Kidney (tissue), 14 donors: ENCODE measurements around the gene JAKMIP1. TPM values are rescaled to one million over a fixed set of nuclear protein-coding genes. Genes with fewer than 3 reads are reported as not detected.

Experiments used
- DNase-seq, 5 donors: peaks; one replicate each; pipeline ENCODE4 v3.0.0-alpha.2; 2013 to 2020
- FAIRE-seq: peaks from 2 replicates; lab custom pipeline; 2012; peaks lifted over from hg19 to GRCh38; lab: Jason Lieb, UNC
- H3K27ac ChIP-seq, 2 donors: one replicate each; pipeline ENCODE4 v1.7.0; 2013; ENCODE audit warnings: low read depth in 2 of 2, low read length in 2 of 2, inconsistent platforms in 1 of 2
- H3K27me3 ChIP-seq: one replicate; pipeline ENCODE4 v1.7.1; 2013; ENCODE audit warnings: low read length, inconsistent platforms; ENCODE audit not compliant: control insufficient read depth, insufficient read depth
- H3K36me3 ChIP-seq, 3 donors: one replicate each; pipeline versions ENCODE4 v1.7.0 to v1.7.1; 2013; ENCODE audit warnings: low read length in 3 of 3, control low read depth in 1 of 3, inconsistent platforms in 1 of 3; ENCODE audit not compliant: insufficient read depth in 3 of 3, control insufficient read depth in 2 of 3
- H3K4me1 ChIP-seq, 3 donors: one replicate each; pipeline versions ENCODE4 v1.7.0 to v1.7.1; 2013; ENCODE audit warnings: low read length in 3 of 3, inconsistent platforms in 1 of 3, low read depth in 1 of 3; ENCODE audit not compliant: control insufficient read depth in 2 of 3, insufficient read depth in 2 of 3
- H3K4me3 ChIP-seq, 3 donors: one replicate each; pipeline versions ENCODE4 v1.7.0 to v1.8.1; 2013; ENCODE audit warnings: low read length in 3 of 3, control low read depth in 1 of 3, inconsistent platforms in 1 of 3
- H3K9ac ChIP-seq, 3 donors: one replicate each; pipeline versions ENCODE4 v1.7.0 to v1.7.1; 2013; ENCODE audit warnings: low read length in 3 of 3, control low read depth in 1 of 3, inconsistent platforms in 1 of 3
- H3K9me3 ChIP-seq, 3 donors: one replicate each; pipeline versions ENCODE4 v1.7.0 to v1.7.1; 2013; ENCODE audit warnings: low read length in 3 of 3, control low read depth in 1 of 3, inconsistent platforms in 1 of 3; ENCODE audit not compliant: control insufficient read depth in 2 of 3, insufficient read depth in 1 of 3
- CTCF ChIP-seq: IDR thresholded peaks from 3 replicates; pipeline ENCODE4 v1.5.1; 2012; ENCODE audit warnings: mild to moderate bottlenecking, moderate library complexity, borderline replicate concordance; ENCODE audit not compliant: insufficient read depth; ENCODE audit errors: extremely low read depth
- intact Hi-C: fragments of 100-400 bp; cut with DNase I; formaldehyde crosslinking; loops from one replicate; pipeline ENCODE4 v1.11.1; 2022
- polyA plus RNA-seq: library from polyadenylated mRNA; stranded (reverse); fragments of 350-450 nt; fragmentation: Illumina TruSeq; extraction: RNeasy Lipid Tissue Mini Kit (QIAGEN cat#74804); gene quantifications from one replicate; pipeline ENCODE4 v1.2.3, GENCODE V29; 2014; ENCODE audit warnings: low read depth, low replicate concordance; ENCODE audit not compliant: insufficient read depth
- total RNA-seq: library from RNA; stranded (reverse); fragmentation: NEBNext Ultra II Directional; extraction: Animal tissue kit (Norgen Biotek cat#: 25700); gene quantifications from one replicate; pipeline ENCODE4 v1.2.1, GENCODE V29; 2021
- donor health status: control.
- donor health status: control.
- donor health status: control.
- donor health status: control.
- donor health status: control.
- donor health status: DM: yes; HTN: yes; CAD: no.
- donor health status: Normal renal cell carcinoma (clear cell type).

The JAKMIP1 gene
- total and polyA plus RNA-seq, 2 donors from 2014 or later, result 0.69 TPM; not detected in 1

- Histone ChIP-seq H3K4me1 (peaks cover 0 to 10% (median 0%) of the 10 kb centered on the region in 3 donors), H3K36me3 (no peaks in the 10 kb centered on the region), H3K27me3 (peaks cover 20% of the 10 kb centered on the region), H3K27ac (no peak overlapping the region), H3K9ac (no peak overlapping the region), H3K4me3 (no peak overlapping the region), H3K9me3 (peaks cover 0 to 6% (median 0%) of the 10 kb centered on the region in 3 donors)
- DNase-seq, result peak in 1 of 5 donors; percentile 80
- no peak for TF ChIP-seq CTCF
- intact Hi-C loops, result no loop called here
- no peak for FAIRE-seq
Measured at GRCh38 chr4:6200922-6201362, 593 bp upstream of the JAKMIP1 start.

- peaks cover 20% of the 10 kb centered on the region for H3K27me3 ChIP-seq
- H3K36me3 ChIP-seq, result no peaks in the 10 kb centered on the region
- H3K4me1 ChIP-seq, result peaks cover 0 to 10% (median 0%) of the 10 kb centered on the region in 3 donors
- FAIRE-seq (no peak), DNase-seq (peak in 1 of 5 donors; percentile 68)
- TF ChIP-seq CTCF, result no peak
- H3K4me3 ChIP-seq, result no peak overlapping the region
- no peak overlapping the region for H3K27ac ChIP-seq
- peaks cover 0 to 6% (median 0%) of the 10 kb centered on the region in 3 donors for H3K9me3 ChIP-seq
- intact Hi-C loops, result no loop called here
- H3K9ac ChIP-seq, result no peak overlapping the region
Measured at GRCh38 chr4:6199422-6199921, 877 bp downstream of the JAKMIP1 start.

GRCh38 chr4:6198768-6199421 lies 1.5 kb downstream of the JAKMIP1 start:
- no peak overlapping the region for H3K9ac ChIP-seq
- peaks cover 20% of the 10 kb centered on the region for H3K27me3 ChIP-seq
- peaks cover 0 to 6% (median 0%) of the 10 kb centered on the region in 3 donors for H3K9me3 ChIP-seq
- TF ChIP-seq CTCF, result no peak
- H3K4me3 ChIP-seq, result no peak overlapping the region
- no peak for FAIRE-seq
- H3K27ac ChIP-seq, result no peak overlapping the region
- peaks cover 0 to 10% (median 0%) of the 10 kb centered on the region in 3 donors for H3K4me1 ChIP-seq
- intact Hi-C loops, result no loop called here
- H3K36me3 ChIP-seq, result no peaks in the 10 kb centered on the region
- DNase-seq, result peak in 2 of 5 donors; percentile 12 to 54
